K562 (cell line): ENCODE measurements around the gene TENM3. TPM values are rescaled to one million over a fixed set of nuclear protein-coding genes. Genes with fewer than 3 reads are reported as not detected.

Experiments used
- ATAC-seq: fragments of 200-7000 bp; cut with Tn5 transposase; 3 replicates; pipeline ENCODE4 v1.9.1; 2020; ENCODE audit warnings: moderate library complexity
- BruUV-seq: library from RNA; stranded (reverse); fragments of 400-500 nt; replicated peaks from 2 replicates; lab custom pipeline; 2021; lab: Mats Ljungman, UMichigan
- CTCF ChIA-PET: fragments of 300-600 bp; formaldehyde crosslinking; extraction: SDS; loops from one replicate; lab custom pipeline; 2021; ENCODE audit warnings: low intra/inter-chr PET ratio; lab: Yijun Ruan, JAX
- POLR2A ChIA-PET: fragments of 300-600, 350-650 bp; sonication (Branson Sonifier 250); formaldehyde crosslinking; extraction: SDS; loops from one replicate; lab custom pipeline; 2021; ENCODE audit warnings: antibody characterized with exemption, inconsistent platforms; lab: Yijun Ruan, JAX
- DNase-seq, 4 experiments: peaks; one replicate each; pipeline versions ENCODE4 v3.0.0 to v3.0.0-alpha.2; 2011 to 2018; ENCODE audit warnings: low spot score in 3 of 4, mixed read lengths in 3 of 4; ENCODE audit errors: extremely low read depth in 1 of 4
- FAIRE-seq: peaks from 2 replicates; lab custom pipeline; 2011; peaks lifted over from hg19 to GRCh38; lab: Jason Lieb, UNC
- H2AFZ ChIP-seq: 2 replicates; pipeline ENCODE4 v1.6.0; 2011; ENCODE audit warnings: low read depth, low read length, control low read depth, inconsistent platforms
- H3K27ac ChIP-seq: fragments of 200-600 bp; 3 replicates; pipeline ENCODE4 v1.8.0; 2011; ENCODE audit warnings: low read depth, mild to moderate bottlenecking, control low read depth, inconsistent platforms, low read length, moderate library complexity, mixed read lengths; ENCODE audit errors: extremely low read depth
- H3K27me3 ChIP-seq, 2 experiments: fragments of 300-600 bp in 1 of 2; 2 replicates in 1 of 2; 3 replicates in 1 of 2; pipeline versions ENCODE4 v1.6.0 to v1.8.0; 2011; ENCODE audit warnings: inconsistent platforms in 2 of 2, low read length in 2 of 2, mild to moderate bottlenecking in 1 of 2, mixed read lengths in 1 of 2, moderate library complexity in 1 of 2; ENCODE audit not compliant: control insufficient read depth in 2 of 2, insufficient read depth in 2 of 2
- H3K36me3 ChIP-seq: fragments of 300-600 bp; 3 replicates; pipeline ENCODE4 v1.8.0; 2011; ENCODE audit warnings: mild to moderate bottlenecking, low read length, inconsistent platforms; ENCODE audit not compliant: control insufficient read depth, insufficient read depth
- H3K4me1 ChIP-seq, 2 experiments: fragments of 200-600 bp in 1 of 2; replicated peaks in 1 of 2; 2 replicates in 1 of 2; 3 replicates in 1 of 2; pipeline versions ENCODE4 v1.5.1 to v1.8.0; 2011; ENCODE audit warnings: inconsistent platforms in 2 of 2, low read length in 2 of 2, mild to moderate bottlenecking in 1 of 2, mixed read lengths in 1 of 2, moderate library complexity in 1 of 2; ENCODE audit not compliant: control insufficient read depth in 2 of 2, insufficient read depth in 2 of 2
- H3K4me2 ChIP-seq: 2 replicates; pipeline ENCODE4 v1.6.1; 2011; ENCODE audit warnings: low read length, control low read depth, inconsistent platforms, mixed read lengths; ENCODE audit not compliant: insufficient read depth
- H3K4me3 ChIP-seq: fragments of 200-600 bp; sonication (generic), shearing (Covaris generic); 2 replicates; pipeline ENCODE4 v1.5.1; 2016; ENCODE audit warnings: control low read depth, inconsistent platforms
- H3K79me2 ChIP-seq: fragments of 200-600 bp; 3 replicates; pipeline ENCODE4 v1.8.0; 2011; ENCODE audit warnings: low read length, inconsistent platforms; ENCODE audit not compliant: control insufficient read depth, insufficient read depth
- H3K9ac ChIP-seq, 2 experiments: 2 replicates each; pipeline versions ENCODE4 v1.6.0 to v1.6.1; 2011; ENCODE audit warnings: low read depth in 2 of 2, low read length in 2 of 2, control low read depth in 1 of 2, inconsistent platforms in 1 of 2, mild to moderate bottlenecking in 1 of 2, mixed read lengths in 1 of 2; ENCODE audit not compliant: insufficient read depth in 1 of 2
- H3K9me1 ChIP-seq: one replicate; pipeline ENCODE4 v1.6.0; 2011; ENCODE audit warnings: inconsistent platforms, mild to moderate bottlenecking, low read length, moderate library complexity; ENCODE audit not compliant: control insufficient read depth, insufficient read depth
- H3K9me3 ChIP-seq: replicated peaks from 2 replicates; pipeline ENCODE4 v1.5.1; 2011; ENCODE audit warnings: low read depth, low read length, inconsistent platforms; ENCODE audit not compliant: control insufficient read depth, insufficient read depth
- H4K20me1 ChIP-seq: replicated peaks from 2 replicates; pipeline ENCODE4 v1.6.1; 2011; ENCODE audit warnings: low read length, inconsistent platforms, mixed read lengths; ENCODE audit not compliant: control insufficient read depth, insufficient read depth
- BCLAF1 ChIP-seq, 2 experiments: fragments of 450-650 bp in 1 of 2; IDR thresholded peaks; 2 replicates each; pipeline ENCODE4 v1.6.1; 2011 to 2017; ENCODE audit warnings: low read depth in 2 of 2, antibody characterized with exemption in 1 of 2, borderline replicate concordance in 1 of 2, low read length in 1 of 2, mild to moderate bottlenecking in 1 of 2, mixed read lengths in 1 of 2; ENCODE audit not compliant: control insufficient read depth in 1 of 2
- DMBX1 ChIP-seq: fragments of 250-450 bp; sonication (Bioruptor Pico); IDR thresholded peaks from 2 replicates; pipeline ENCODE4 v1.8.0; 2022; ENCODE audit warnings: inconsistent platforms, mild to moderate bottlenecking, moderate library complexity, borderline replicate concordance
- FOXO4 ChIP-seq: fragments of 450-650 bp; formaldehyde crosslinking; IDR thresholded peaks from 2 replicates; pipeline ENCODE4 v1.4.0; 2020; ENCODE audit warnings: mild to moderate bottlenecking, moderate library complexity
- MYC ChIP-seq, 2 experiments: fragments of 250-450 bp in 1 of 2; sonication (Bioruptor Pico) in 1 of 2; IDR thresholded peaks; 2 replicates each; pipeline versions ENCODE4 v1.5.1 to v1.6.1; 2012 to 2021; ENCODE audit warnings: low read depth in 2 of 2, borderline replicate concordance in 1 of 2, improper control_type of control experiment in 1 of 2, low read length in 1 of 2, mild to moderate bottlenecking in 1 of 2, moderate library complexity in 1 of 2
- NCOR1 ChIP-seq: fragments of 450-650 bp; IDR thresholded peaks from 2 replicates; pipeline ENCODE4 v1.6.1; 2016; ENCODE audit warnings: mild to moderate bottlenecking, moderate library complexity
- NRF1 ChIP-seq, 2 experiments: fragments of 450-650 bp; IDR thresholded peaks in 1 of 2; conservative IDR thresholded peaks in 1 of 2; 2 replicates each; pipeline ENCODE4 v1.6.1; 2014; ENCODE audit warnings: mild to moderate bottlenecking in 2 of 2
- NUFIP1 ChIP-seq: fragments of 450-650 bp; IDR thresholded peaks from 2 replicates; pipeline ENCODE4 v1.6.1; 2018; ENCODE audit not compliant: partially characterized antibody
- PHTF2 ChIP-seq: fragments of 250-450 bp; sonication (Bioruptor Pico); IDR thresholded peaks from 2 replicates; pipeline ENCODE4 v1.5.0; 2021; ENCODE audit warnings: mild to moderate bottlenecking
- PTRF ChIP-seq: fragments of 450-650 bp; IDR thresholded peaks from 2 replicates; pipeline ENCODE4 v1.6.1; 2016; ENCODE audit warnings: mild to moderate bottlenecking, missing genetic modification characterization, missing compliant biosample characterization
- RERE ChIP-seq: sonication (generic); formaldehyde crosslinking; IDR thresholded peaks from 2 replicates; pipeline ENCODE4 v1.8.0; 2023; ENCODE audit warnings: missing genetic modification reagents, mild to moderate bottlenecking, borderline replicate concordance
- ZNF24 ChIP-seq: fragments of 450-650 bp; IDR thresholded peaks from 2 replicates; pipeline ENCODE4 v1.6.1; 2016
- WGBS: fragments of 100-300 bp; shearing (Covaris generic); methylation state at CpG from one replicate; pipeline ENCODE4 v1.1.6; 2016; ENCODE audit warnings: low coverage, mixed read lengths; ENCODE audit not compliant: insufficient coverage; ENCODE audit errors: missing lambda C conversion rate; 5-methylcytosine and 5-hydroxymethylcytosine counted together
- in situ Hi-C: fragments of 300-500 bp; cut with MboI; formaldehyde crosslinking; loops from 4 replicates; pipeline ENCODE4 v1.15.0; 2018; ENCODE audit warnings: inconsistent platforms, mixed read lengths
- intact Hi-C: fragments of 100-400 bp; cut with micrococcal nuclease; formaldehyde crosslinking; loops from 2 replicates; pipeline ENCODE4 v1.14.2; 2022
- polyA plus RNA-seq, 8 experiments: library from polyadenylated mRNA; depleted of rRNA in 4 of 8; stranded (reverse) in 5 of 8; unstranded in 3 of 8; fragments of >200 nt; fragmentation: Nextera tagmentation in 2 of 8; fragmentation: Illumina TruSeq in 1 of 8; extraction: Ambion mirVana in 2 of 8; extraction: Trizol in 1 of 8; gene quantifications; 2 replicates each; pipeline versions ENCODE4 v1.2.1 to v1.2.3, GENCODE V29; 2011 to 2014; ENCODE audit warnings: inconsistent platforms in 1 of 8, missing spikeins in 1 of 8
- total RNA-seq, 7 experiments: library from RNA; depleted of rRNA in 6 of 7; stranded (reverse); fragments of >200 nt in 6 of 7; fragmentation: Illumina TruSeq in 2 of 7; extraction: Trizol in 2 of 7; gene quantifications; 2 replicates each; pipeline versions ENCODE4 v1.2.1 to v1.2.3, GENCODE V29; 2011 to 2021; ENCODE audit warnings: low replicate concordance in 1 of 7

Gene TENM3
- total and polyA plus RNA-seq, 9 of the 15 experiments (the other 6 are each of a cell fraction or from before 2014, with no cell fraction given): 0.01 to 0.02 TPM; not detected in 7

- in situ Hi-C loops: no loop called here
- intact Hi-C loops: no loop called here
- peaks cover 0 to 10% of the 10 kb centered on the region in 2 experiments; a peak in 2 of 5 replicates for H3K27me3 ChIP-seq
- ChIA-PET POLR2A (no interaction called here), CTCF (no interaction called here)
- no peaks in the 10 kb centered on the region for H3K9me1 ChIP-seq
- H3K4me3 ChIP-seq: no peak overlapping the region
- BruUV-seq: no TSS peak
- no peak overlapping the region for H3K9ac ChIP-seq
- FAIRE-seq (no peak), DNase-seq (no peak), ATAC-seq (no peak)
- no peaks in the 10 kb centered on the region for H3K4me1 ChIP-seq
- 0% methylated on average over 3 of the region's 3 CpGs for WGBS
- H3K4me2 ChIP-seq: no peak overlapping the region
- no peak overlapping the region for H2AFZ ChIP-seq
- no peaks in the 10 kb centered on the region for H3K36me3 ChIP-seq
- H3K27ac ChIP-seq: no peak overlapping the region
- no peaks in the 10 kb centered on the region for H3K79me2 ChIP-seq
- no peaks in the 10 kb centered on the region for H4K20me1 ChIP-seq
- H3K9me3 ChIP-seq: no peaks in the 10 kb centered on the region
- no peak for TF ChIP-seq PHTF2 (CRISPR knock-in tag)
- no peak for TF ChIP-seq NCOR1
- no peak for TF ChIP-seq DMBX1 (CRISPR knock-in tag)
- TF ChIP-seq MYC (IDR thresholded peaks at IDR 0.05; ENCODE audit: low read depth, low read length): no peak
- no peak for TF ChIP-seq MYC (CRISPR knock-in tag; IDR thresholded peaks at IDR 0.05; ENCODE audit: borderline replicate concordance, low read depth)
- no peak for TF ChIP-seq NRF1 (conservative IDR thresholded peaks at IDR 0.05 in 1 of 2, IDR thresholded peaks at IDR 0.05 in 1 of 2)
- TF ChIP-seq PTRF: no peak
- TF ChIP-seq RERE (CRISPR knock-in tag): no peak
- no peak for TF ChIP-seq ZNF24
- TF ChIP-seq NUFIP1: no peak
- TF ChIP-seq BCLAF1 (IDR thresholded peaks at IDR 0.05; ENCODE audit: borderline replicate concordance in 1 of 2, control insufficient read depth in 1 of 2, low read depth in 2 of 2, low read length in 1 of 2): no peak
- TF ChIP-seq FOXO4 (CRISPR knock-in tag): no peak
Measured at GRCh38 chr4:182325397-182325796, 82.2 kb downstream of the TENM3 start.
